Neuronal stem cell (in vitro differentiated cells): ENCODE data around the gene AMOTL2.

ENCODE experiments used
- DNase-seq: peaks from one replicate; pipeline ENCODE4 v3.0.0-alpha.2; 2013; ENCODE audit warnings: low spot score
- H2AFZ ChIP-seq: one replicate; pipeline ENCODE4 v1.6.1; 2013; ENCODE audit warnings: mild to moderate bottlenecking, low read length, inconsistent platforms
- H2AK5ac ChIP-seq: 2 replicates; pipeline ENCODE4 v1.6.1; 2013; ENCODE audit warnings: low read depth, mild to moderate bottlenecking, inconsistent platforms, low read length, moderate library complexity, mixed read lengths
- H2BK120ac ChIP-seq: 2 replicates; pipeline ENCODE4 v1.6.1; 2013; ENCODE audit warnings: low read depth, mild to moderate bottlenecking, inconsistent platforms, low read length, moderate library complexity, mixed read lengths
- H2BK12ac ChIP-seq: one replicate; pipeline ENCODE4 v1.6.1; 2013; ENCODE audit warnings: low read length, inconsistent platforms
- H2BK15ac ChIP-seq: 2 replicates; pipeline ENCODE4 v1.6.1; 2013; ENCODE audit warnings: mild to moderate bottlenecking, low read length, inconsistent platforms, mixed read lengths
- H2BK5ac ChIP-seq: one replicate; pipeline ENCODE4 v1.6.1; 2013; ENCODE audit warnings: inconsistent platforms, mild to moderate bottlenecking, low read length, moderate library complexity
- H3K14ac ChIP-seq: one replicate; pipeline ENCODE4 v1.6.1; 2013; ENCODE audit warnings: low read length, inconsistent platforms
- H3K18ac ChIP-seq: 2 replicates; pipeline ENCODE4 v1.6.1; 2013; ENCODE audit warnings: low read length, inconsistent platforms
- H3K23ac ChIP-seq: 2 replicates; pipeline ENCODE4 v1.6.1; 2013; ENCODE audit warnings: low read depth, mild to moderate bottlenecking, mixed read lengths, low read length, inconsistent platforms; ENCODE audit not compliant: poor library complexity
- H3K27ac ChIP-seq: replicated peaks from 3 replicates; pipeline ENCODE4 v1.5.1; 2013; ENCODE audit warnings: low read length, inconsistent platforms
- H3K27me3 ChIP-seq, 3 experiments: 2 replicates each; pipeline ENCODE4 v1.6.1; 2013; ENCODE audit warnings: low read length in 3 of 3, mild to moderate bottlenecking in 2 of 3, inconsistent platforms in 1 of 3, low read depth in 1 of 3, mixed read lengths in 1 of 3, moderate library complexity in 1 of 3; ENCODE audit not compliant: control insufficient read depth in 3 of 3, insufficient read depth in 3 of 3
- H3K36me3 ChIP-seq, 2 donors: replicated peaks in 1 of 2; 2 replicates each; pipeline ENCODE4 v1.6.1; 2013; ENCODE audit warnings: low read length in 2 of 2; ENCODE audit not compliant: control insufficient read depth in 2 of 2, insufficient read depth in 2 of 2
- H3K4ac ChIP-seq: 2 replicates; pipeline ENCODE4 v1.6.1; 2013; ENCODE audit warnings: inconsistent platforms, mild to moderate bottlenecking, low read length, moderate library complexity
- H3K4me1 ChIP-seq, 2 donors: 1 replicate in 1 of 2; 2 replicates in 1 of 2; pipeline ENCODE4 v1.6.1; 2013; ENCODE audit warnings: low read length in 2 of 2, low read depth in 1 of 2; ENCODE audit not compliant: control insufficient read depth in 2 of 2, insufficient read depth in 1 of 2
- H3K4me2 ChIP-seq: one replicate; pipeline ENCODE4 v1.6.1; 2013; ENCODE audit warnings: mild to moderate bottlenecking, low read length, inconsistent platforms; ENCODE audit not compliant: insufficient read depth, poor library complexity, severe bottlenecking
- H3K4me3 ChIP-seq, 2 donors: 2 replicates each; pipeline ENCODE4 v1.5.1; 2013; ENCODE audit warnings: low read length in 2 of 2, mild to moderate bottlenecking in 2 of 2, inconsistent platforms in 1 of 2, moderate library complexity in 1 of 2
- H3K79me1 ChIP-seq: one replicate; pipeline ENCODE4 v1.6.1; 2013; ENCODE audit warnings: low read depth, mild to moderate bottlenecking, inconsistent platforms, low read length, moderate library complexity
- H3K9ac ChIP-seq: one replicate; pipeline ENCODE4 v1.6.1; 2013; ENCODE audit warnings: mild to moderate bottlenecking, low read depth, low read length, inconsistent platforms; ENCODE audit not compliant: poor library complexity
- H3K9me3 ChIP-seq, 2 donors: replicated peaks in 1 of 2; 2 replicates each; pipeline versions ENCODE3 to v1.6.1; 2013; ENCODE audit warnings: low read length in 2 of 2, mild to moderate bottlenecking in 2 of 2, inconsistent platforms in 1 of 2, low read depth in 1 of 2, mixed read lengths in 1 of 2, moderate library complexity in 1 of 2; ENCODE audit not compliant: control insufficient read depth in 2 of 2, insufficient read depth in 1 of 2
- H4K8ac ChIP-seq: one replicate; pipeline ENCODE4 v1.6.1; 2013; ENCODE audit warnings: low read depth, mild to moderate bottlenecking, inconsistent platforms, low read length, moderate library complexity
- H4K91ac ChIP-seq: one replicate; pipeline ENCODE4 v1.6.1; 2013; ENCODE audit warnings: low read length, low read depth, mild to moderate bottlenecking, inconsistent platforms; ENCODE audit not compliant: poor library complexity
- WGBS, 2 donors: extraction: QIAGEN DNeasy Blood & Tissue Kit; methylation state at CpG; one replicate each; pipeline ENCODE4 v1.1.7; 2013; ENCODE audit warnings: missing lambda C conversion rate in 2 of 2, mixed read lengths in 1 of 2; ENCODE audit not compliant: insufficient read length in 2 of 2, insufficient replicate concordance in 1 of 2; ENCODE audit errors: extremely low coverage in 2 of 2; 5-methylcytosine and 5-hydroxymethylcytosine counted together

The AMOTL2 gene

GRCh38 chr3:134325061-134325705 is 49.1 kb downstream of the AMOTL2 start:
- H3K79me1 ChIP-seq: no peaks in the 10 kb centered on the region
- peak overlapping the region; percentile 95 for H2AK5ac ChIP-seq
- no peak overlapping the region for H3K9ac ChIP-seq
- H3K36me3 ChIP-seq: no peaks in the 10 kb centered on the region
- no peak overlapping the region for H3K23ac ChIP-seq
- no peak overlapping the region for H2AFZ ChIP-seq
- no peak overlapping the region for H2BK12ac ChIP-seq
- H2BK5ac ChIP-seq: no peak overlapping the region
- no peak for DNase-seq
- no peak overlapping the region for H3K27ac ChIP-seq
- H3K9me3 ChIP-seq: no peaks in the 10 kb centered on the region
- H3K18ac ChIP-seq: peak overlapping the region; percentile 25
- H4K91ac ChIP-seq: no peak overlapping the region
- peak overlapping the region; percentile 17 for H3K4ac ChIP-seq
- H3K4me2 ChIP-seq: no peak overlapping the region
- no peak overlapping the region for H3K14ac ChIP-seq
- peak overlapping the region; percentile 61 for H2BK15ac ChIP-seq
- no CpG with 5 or more reads among the region's 1 CpG for WGBS, 2 donors
- H4K8ac ChIP-seq: no peak overlapping the region
- H3K27me3 ChIP-seq: no peaks in the 10 kb centered on the region
- H3K4me3 ChIP-seq: no peak overlapping the region
- peaks cover 7 to 28% of the 10 kb centered on the region in 2 donors for H3K4me1 ChIP-seq
- H2BK120ac ChIP-seq: peak overlapping the region; percentile 39

GRCh38 chr3:134323966-134324962 is 50.0 kb downstream of the AMOTL2 start:
- Histone ChIP-seq H2BK5ac (no peak overlapping the region), H3K18ac (peak overlapping the region; percentile 76), H3K27ac (no peak overlapping the region), H2AK5ac (peak overlapping the region; percentile 12), H3K36me3 (no peaks in the 10 kb centered on the region), H4K91ac (no peak overlapping the region), H3K4ac (no peak overlapping the region), H3K9me3 (no peaks in the 10 kb centered on the region), H3K4me1 (peaks cover 7 to 26% of the 10 kb centered on the region in 2 donors), H3K79me1 (no peaks in the 10 kb centered on the region), H3K14ac (no peak overlapping the region), H3K9ac (no peak overlapping the region), H3K4me3 (no peak overlapping the region), H4K8ac (no peak overlapping the region), H2BK120ac (no peak overlapping the region), H2BK12ac (no peak overlapping the region), H3K23ac (no peak overlapping the region), H3K27me3 (no peaks in the 10 kb centered on the region), H3K4me2 (no peak overlapping the region), H2BK15ac (peak overlapping the region; percentile 1), H2AFZ (no peak overlapping the region)
- WGBS, 2 donors: no CpG with 5 or more reads among the region's 10 CpGs
- no peak for DNase-seq

GRCh38 chr3:134322286-134322685 is 52.0 kb downstream of the AMOTL2 start:
- Histone ChIP-seq H3K4me2 (no peak overlapping the region), H2BK120ac (no peak overlapping the region), H2AFZ (no peak overlapping the region), H2AK5ac (no peak overlapping the region), H3K27ac (no peak overlapping the region), H3K4ac (no peak overlapping the region), H3K27me3 (no peaks in the 10 kb centered on the region), H3K9ac (no peak overlapping the region), H3K79me1 (no peaks in the 10 kb centered on the region), H2BK15ac (no peak overlapping the region), H2BK12ac (no peak overlapping the region), H3K23ac (no peak overlapping the region), H3K18ac (no peak overlapping the region), H3K14ac (no peak overlapping the region), H3K4me1 (peaks cover 7 to 19% of the 10 kb centered on the region in 2 donors), H3K36me3 (no peaks in the 10 kb centered on the region), H3K9me3 (no peaks in the 10 kb centered on the region), H3K4me3 (no peak overlapping the region), H4K91ac (no peak overlapping the region), H2BK5ac (no peak overlapping the region), H4K8ac (no peak overlapping the region)
- no peak for DNase-seq
- no CpG with 5 or more reads among the region's 1 CpG for WGBS, 2 donors

- Histone ChIP-seq H2AFZ (no peak overlapping the region), H3K4me1 (peaks cover 0 to 5% of the 10 kb centered on the region in 2 donors), H2BK5ac (peak overlapping the region; percentile 95), H2BK120ac (no peak overlapping the region), H3K4me3 (no peak overlapping the region), H3K27me3 (no peaks in the 10 kb centered on the region), H4K8ac (no peak overlapping the region), H3K79me1 (no peaks in the 10 kb centered on the region), H3K4ac (no peak overlapping the region), H3K36me3 (no peaks in the 10 kb centered on the region), H2BK12ac (peak overlapping the region; percentile 75), H3K27ac (no peak overlapping the region), H3K14ac (no peak overlapping the region), H4K91ac (no peak overlapping the region), H2BK15ac (peak overlapping the region; percentile 79), H3K18ac (peak overlapping the region; percentile 90), H3K9ac (no peak overlapping the region), H3K9me3 (no peaks in the 10 kb centered on the region), H3K4me2 (no peak overlapping the region), H2AK5ac (no peak overlapping the region), H3K23ac (no peak overlapping the region)
- no CpG with 5 or more reads among the region's 6 CpGs for WGBS, 2 donors
- no peak for DNase-seq
Measured at GRCh38 chr3:134320749-134321148, 53.5 kb downstream of the AMOTL2 start.
